ENCODE measurements around the gene PRKCSH.

The PRKCSH gene

DNA sequence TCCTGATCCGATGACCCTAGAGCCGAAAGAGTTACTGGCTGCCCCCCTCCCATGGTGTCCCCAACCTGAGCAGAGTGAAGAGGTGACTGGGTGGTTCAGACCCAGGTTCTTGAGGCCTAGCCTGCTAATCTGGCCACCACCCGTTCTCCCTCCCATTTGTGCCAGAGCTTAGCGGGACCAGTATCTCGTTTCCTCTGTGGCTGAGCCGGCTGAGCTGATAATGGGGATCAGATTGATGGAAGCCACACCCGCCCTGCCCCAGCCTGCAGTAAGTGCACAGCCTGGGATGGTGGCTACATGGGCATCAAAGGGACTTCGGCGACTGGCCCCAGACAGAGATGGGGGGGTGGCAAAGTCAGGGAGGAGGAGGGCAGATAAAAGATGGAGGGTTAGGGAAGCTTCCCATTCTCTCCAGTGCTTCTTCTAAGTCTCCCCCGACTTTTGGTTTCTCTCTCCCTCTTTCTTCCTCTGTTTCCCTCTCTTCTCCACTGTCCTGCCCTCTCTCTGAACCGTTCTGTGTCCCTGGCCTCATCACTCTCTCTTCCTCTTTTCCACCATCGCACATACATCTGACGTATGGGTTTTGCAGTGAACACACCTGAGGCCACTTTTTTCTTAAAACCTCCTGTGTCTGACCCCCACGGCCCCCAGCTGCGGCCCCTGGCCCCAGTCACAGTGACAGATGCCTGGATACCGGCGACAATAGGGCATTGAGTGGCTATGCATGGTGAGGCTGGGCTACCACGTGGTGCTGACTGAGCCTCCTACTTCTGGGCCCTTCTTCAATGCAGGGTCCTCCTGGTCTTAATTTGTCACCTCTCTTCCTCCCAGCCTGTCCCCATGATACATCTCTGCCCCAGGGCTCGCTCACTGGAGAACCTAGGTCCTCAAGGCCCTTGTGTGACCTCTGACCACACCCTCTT is 43.0 kb downstream of the PRKCSH start:
- TF ChIP-seq, protein P1, sequence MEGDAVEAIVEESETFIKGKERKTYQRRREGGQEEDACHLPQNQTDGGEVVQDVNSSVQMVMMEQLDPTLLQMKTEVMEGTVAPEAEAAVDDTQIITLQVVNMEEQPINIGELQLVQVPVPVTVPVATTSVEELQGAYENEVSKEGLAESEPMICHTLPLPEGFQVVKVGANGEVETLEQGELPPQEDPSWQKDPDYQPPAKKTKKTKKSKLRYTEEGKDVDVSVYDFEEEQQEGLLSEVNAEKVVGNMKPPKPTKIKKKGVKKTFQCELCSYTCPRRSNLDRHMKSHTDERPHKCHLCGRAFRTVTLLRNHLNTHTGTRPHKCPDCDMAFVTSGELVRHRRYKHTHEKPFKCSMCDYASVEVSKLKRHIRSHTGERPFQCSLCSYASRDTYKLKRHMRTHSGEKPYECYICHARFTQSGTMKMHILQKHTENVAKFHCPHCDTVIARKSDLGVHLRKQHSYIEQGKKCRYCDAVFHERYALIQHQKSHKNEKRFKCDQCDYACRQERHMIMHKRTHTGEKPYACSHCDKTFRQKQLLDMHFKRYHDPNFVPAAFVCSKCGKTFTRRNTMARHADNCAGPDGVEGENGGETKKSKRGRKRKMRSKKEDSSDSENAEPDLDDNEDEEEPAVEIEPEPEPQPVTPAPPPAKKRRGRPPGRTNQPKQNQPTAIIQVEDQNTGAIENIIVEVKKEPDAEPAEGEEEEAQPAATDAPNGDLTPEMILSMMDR (IDR thresholded peaks at IDR 0.05): no peak
- TF ChIP-seq ZFX (IDR thresholded peaks at IDR 0.05; ENCODE audit: borderline replicate concordance): no peak
- H3K27ac ChIP-seq: no peak overlapping the region

DNA sequence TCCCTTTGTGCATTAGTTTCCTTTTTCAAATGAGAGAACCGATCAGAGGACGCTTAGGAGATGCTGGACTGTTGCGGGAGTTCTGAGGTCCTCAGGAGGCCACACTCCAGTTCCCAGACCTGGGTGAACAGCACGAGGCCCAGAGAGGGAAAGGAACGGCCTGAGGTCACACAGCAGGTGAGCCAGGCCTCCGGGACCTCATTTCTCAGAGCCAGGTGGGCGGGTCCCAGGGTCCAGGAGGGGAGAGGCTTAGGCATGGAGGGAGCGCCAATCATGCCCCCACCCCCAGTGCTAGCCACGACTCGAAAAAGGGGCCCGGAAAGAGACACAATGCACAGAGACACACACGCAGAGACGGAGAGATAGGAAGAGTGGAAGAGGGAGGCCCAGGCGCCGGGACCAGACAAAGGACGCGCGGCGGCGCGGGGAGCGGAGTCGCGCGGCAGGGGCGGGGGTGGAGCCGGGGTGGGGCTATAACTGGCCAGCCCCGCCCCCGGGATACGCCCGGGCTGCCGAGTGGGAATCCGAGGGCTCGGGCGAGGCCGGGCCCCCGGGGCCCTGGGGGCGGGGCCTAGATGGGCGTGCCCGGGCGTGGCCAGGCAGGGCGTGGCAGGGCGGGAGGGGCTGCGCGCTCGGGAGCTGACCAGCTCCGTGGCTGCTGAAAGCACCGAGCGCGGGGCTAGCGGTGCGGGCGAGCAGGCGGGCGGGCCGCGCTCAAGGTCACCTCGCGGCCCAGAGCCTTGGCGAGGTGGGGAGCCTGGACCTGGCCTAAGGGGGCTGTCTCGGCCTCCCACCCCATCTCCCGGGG is 43.9 kb downstream of the PRKCSH start:
- no peak overlapping the region for H3K27ac ChIP-seq
- TF ChIP-seq, protein P1 (IDR thresholded peaks at IDR 0.05): no peak
- no peak for TF ChIP-seq ZFX (IDR thresholded peaks at IDR 0.05; ENCODE audit: borderline replicate concordance)

DNA sequence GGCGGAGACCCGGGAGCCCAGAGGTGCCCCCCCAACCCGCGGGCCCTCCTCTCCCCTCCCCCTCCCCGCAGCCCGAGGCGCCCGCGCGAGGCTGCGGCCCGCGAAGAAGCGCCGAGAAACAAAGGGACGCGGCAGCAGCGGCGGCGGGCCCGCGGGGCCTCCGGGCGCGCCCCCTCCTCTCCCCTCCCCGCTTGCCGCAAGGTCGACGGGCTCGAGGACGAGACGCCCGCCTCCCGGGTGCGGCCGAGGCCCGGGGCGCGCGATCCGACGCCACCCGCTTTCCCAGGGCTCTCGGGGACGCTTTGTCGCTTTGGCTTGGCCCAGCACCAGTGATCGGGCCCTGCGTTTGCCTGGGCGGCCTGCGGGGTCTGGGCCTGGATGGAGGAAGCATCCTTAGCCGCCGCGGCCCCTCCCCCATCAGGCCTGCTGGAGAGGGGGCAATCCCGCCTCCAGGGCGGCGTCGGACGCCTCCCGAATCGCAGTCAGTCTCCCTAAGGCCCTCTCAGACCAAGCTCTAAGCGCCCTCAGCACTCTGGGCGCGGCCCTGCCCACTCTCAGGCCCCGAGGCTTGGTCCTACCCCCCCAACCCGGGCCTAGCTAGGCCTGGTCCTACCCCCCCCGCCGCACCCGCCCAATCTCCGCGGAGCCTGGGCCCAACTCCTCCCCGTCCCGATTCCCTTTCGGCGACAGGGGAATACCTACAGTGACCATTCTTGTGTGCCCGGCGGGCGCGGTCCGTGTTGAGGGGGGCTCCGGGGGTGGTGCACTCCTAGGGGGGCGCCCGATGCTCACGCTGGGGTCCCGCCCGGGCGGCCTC is 44.7 kb downstream of the PRKCSH start:
- TF ChIP-seq, protein P1 (IDR thresholded peaks at IDR 0.05): no peak
- TF ChIP-seq ZFX (IDR thresholded peaks at IDR 0.05; ENCODE audit: borderline replicate concordance): no peak
- H3K27ac ChIP-seq: no peak overlapping the region

DNA sequence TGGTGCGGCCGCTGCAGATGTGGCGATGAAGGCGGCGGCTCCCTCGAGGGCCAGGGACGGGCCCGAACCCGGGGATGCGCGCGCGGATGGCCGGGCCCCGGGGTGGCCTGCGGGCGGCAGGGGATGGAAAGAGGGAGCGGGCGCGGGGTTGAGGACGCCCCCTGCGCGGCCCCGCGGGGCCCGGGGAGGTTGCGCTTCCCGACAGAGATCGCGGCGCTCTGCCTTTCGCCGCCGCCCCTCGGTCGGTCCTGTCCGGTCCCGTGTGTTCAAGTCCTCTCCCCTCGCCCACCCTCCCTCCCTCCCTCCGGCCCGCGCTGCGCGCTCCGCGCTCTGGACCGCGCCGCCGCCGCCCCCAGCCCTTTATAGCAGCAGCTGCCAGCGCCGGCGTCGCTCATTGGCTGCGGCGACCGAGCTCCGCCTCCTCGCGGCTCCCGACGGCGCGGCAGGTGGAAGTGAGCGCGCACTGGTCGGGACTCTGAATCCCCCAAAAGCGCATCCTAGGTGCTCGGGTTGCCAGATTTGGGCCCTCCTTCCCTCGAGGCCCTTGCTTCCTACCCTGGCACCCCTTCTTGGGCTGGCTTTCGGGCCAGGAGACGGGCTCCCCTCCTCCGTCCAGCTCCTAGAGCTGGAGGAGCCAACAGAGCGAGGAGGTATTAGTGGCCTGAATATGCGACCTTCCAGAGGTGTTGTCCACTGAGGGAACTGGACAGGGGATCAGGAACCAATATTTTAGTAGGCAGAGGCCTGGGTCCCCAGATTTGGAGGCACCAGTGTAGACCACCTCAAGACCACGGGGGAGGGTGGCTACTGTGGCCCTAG is 45.5 kb downstream of the PRKCSH start, which contains the start of gene ELAVL3:
TSS of gene ELAVL3 (minus strand) at position 332 of the 819 bp plus-strand sequence. CDS start 438 bp downstream, outside the sequence.
- TF ChIP-seq, protein P1 (IDR thresholded peaks at IDR 0.05): no peak
- TF ChIP-seq ZFX (IDR thresholded peaks at IDR 0.05; ENCODE audit: borderline replicate concordance): no peak
- H3K27ac ChIP-seq: no peak within 1 kb of the TSS

DNA sequence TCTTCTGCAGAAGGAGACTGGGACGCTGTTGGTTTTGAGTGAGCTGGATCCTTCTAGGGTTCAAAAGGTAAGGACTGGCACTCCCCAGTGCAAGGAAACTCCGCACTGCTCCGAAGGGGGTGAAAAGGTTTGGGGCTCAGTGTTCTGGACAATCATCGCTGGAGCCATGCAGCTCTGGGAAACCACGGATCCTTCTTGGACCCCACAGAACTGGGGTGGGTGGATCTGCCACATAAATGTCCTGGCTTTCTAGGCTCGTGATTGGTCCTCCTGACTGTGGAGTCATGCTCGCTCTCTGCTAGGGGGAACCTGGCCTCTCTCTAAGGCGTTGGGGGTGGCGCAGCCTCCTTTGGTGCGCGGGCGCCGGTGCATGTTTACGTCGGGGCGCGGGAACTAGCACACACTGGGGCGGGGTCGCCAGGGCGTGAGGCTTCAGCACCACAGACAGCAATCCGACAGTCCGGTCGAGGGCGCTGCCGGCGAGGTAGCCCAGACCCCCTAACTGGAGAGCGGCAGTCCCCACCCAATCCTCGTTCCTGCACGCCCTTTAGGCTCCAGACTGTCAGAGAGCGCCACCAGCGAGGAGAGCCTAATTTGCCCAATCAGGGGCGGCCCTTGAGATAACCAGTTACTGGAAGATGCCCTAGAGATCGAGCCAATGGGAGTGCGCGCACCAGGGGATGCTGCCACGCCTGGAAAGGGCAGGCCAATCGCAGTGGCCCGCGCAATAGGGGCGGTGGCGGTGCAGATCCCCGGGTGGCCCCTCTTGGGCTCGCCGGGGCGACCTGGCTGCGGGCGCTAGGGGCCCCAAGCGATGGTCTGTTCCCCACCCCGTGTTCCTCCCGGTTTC is 46.3 kb downstream of the PRKCSH start:
- TF ChIP-seq, protein P1 (IDR thresholded peaks at IDR 0.05): no peak
- no peak for TF ChIP-seq ZFX (IDR thresholded peaks at IDR 0.05; ENCODE audit: borderline replicate concordance)
- peak overlapping the region; percentile 67 for H3K27ac ChIP-seq

Measured in 22Rv1 (cell line).